Measurements from ENCODE around the gene HNRNPA1. TPM values are rescaled to one million over a fixed set of nuclear protein-coding genes. Genes with fewer than 3 reads are reported as not detected.

The HNRNPA1 gene
- total RNA-seq, 1 donor from 2014 or later: 819 TPM

- peaks cover 57% of the 10 kb centered on the region for H3K4me1 Mint-ChIP-seq (ENCODE audit: unreplicated experiment)
- no peak for DNase-seq (ENCODE audit: extremely low spot score, unreplicated experiment)
These were observed 18.1 kb upstream of the HNRNPA1 start for GRCh38 chr12:54262403-54262925.

DNA sequence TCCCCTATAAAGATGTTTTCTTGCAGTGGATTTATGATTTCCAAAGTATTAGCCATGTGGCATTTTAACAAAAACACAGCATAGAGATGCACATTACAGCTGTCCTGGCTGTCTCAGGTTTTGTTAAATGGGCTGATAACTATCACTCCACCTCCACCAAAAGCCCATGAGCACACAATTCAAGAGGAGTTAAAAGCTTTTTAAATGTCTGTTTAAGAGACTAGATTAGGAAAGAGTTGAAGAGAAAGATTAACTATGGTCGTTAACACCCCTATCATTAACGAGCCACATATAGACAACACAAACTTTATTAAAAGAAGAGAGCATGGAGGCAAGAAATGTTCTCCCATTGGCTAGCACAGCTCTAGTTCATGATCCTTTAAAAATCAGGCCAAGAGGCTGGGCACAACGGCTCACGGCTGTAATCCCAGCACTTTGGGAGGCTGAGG lies 15.1 kb upstream of the HNRNPA1 start:
- no peak for TF ChIP-seq CTCF (IDR thresholded peaks at IDR 0.05)
- peaks cover 28% of the 10 kb centered on the region for H3K4me1 Mint-ChIP-seq (ENCODE audit: unreplicated experiment)
- no peak overlapping the region for H3K4me3 Mint-ChIP-seq (ENCODE audit: unreplicated experiment)
- H3K9me3 Mint-ChIP-seq (ENCODE audit: unreplicated experiment): no peaks in the 10 kb centered on the region
- H3K36me3 Mint-ChIP-seq (ENCODE audit: unreplicated experiment): no peaks in the 10 kb centered on the region
- H3K27ac Mint-ChIP-seq (ENCODE audit: unreplicated experiment): no peak overlapping the region
- H3K27me3 Mint-ChIP-seq (ENCODE audit: unreplicated experiment): no peaks in the 10 kb centered on the region
- DNase-seq (ENCODE audit: extremely low spot score, unreplicated experiment): no peak

More at GRCh38 chr12:54262403-54262925, 18.1 kb upstream of the HNRNPA1 start:
- no peak for TF ChIP-seq CTCF (IDR thresholded peaks at IDR 0.05)
- Mint-ChIP-seq H3K9me3 (ENCODE audit: unreplicated experiment) (no peaks in the 10 kb centered on the region), H3K4me3 (ENCODE audit: unreplicated experiment) (peak overlapping the region; percentile 38), H3K27me3 (ENCODE audit: unreplicated experiment) (no peaks in the 10 kb centered on the region), H3K36me3 (ENCODE audit: unreplicated experiment) (no peaks in the 10 kb centered on the region), H3K27ac (ENCODE audit: unreplicated experiment) (peak overlapping the region; percentile 99)

DNA sequence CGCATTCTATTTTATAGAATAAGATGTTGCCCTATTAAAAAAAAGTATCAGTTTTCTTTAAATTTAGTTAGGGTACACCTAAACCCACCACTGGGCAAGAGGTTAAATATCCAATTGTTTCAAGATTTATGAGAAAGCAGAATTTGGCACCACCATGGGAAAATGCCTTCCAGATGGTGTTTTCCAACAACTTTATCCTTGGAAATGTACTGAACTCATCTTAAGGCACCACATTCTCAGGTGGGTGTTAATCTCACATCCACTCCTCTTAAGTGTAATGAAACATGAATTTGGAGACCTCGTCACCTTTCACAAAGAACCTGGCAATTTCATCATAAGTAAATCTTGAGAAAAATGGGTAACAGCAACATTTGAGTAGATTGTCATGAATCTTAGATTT lies 13.7 kb upstream of the HNRNPA1 start:
- no peak for DNase-seq (ENCODE audit: extremely low spot score, unreplicated experiment)
- peaks cover 16% of the 10 kb centered on the region for H3K4me1 Mint-ChIP-seq (ENCODE audit: unreplicated experiment)
- no peak overlapping the region for H3K4me3 Mint-ChIP-seq (ENCODE audit: unreplicated experiment)
- TF ChIP-seq CTCF (IDR thresholded peaks at IDR 0.05): no peak
- H3K27me3 Mint-ChIP-seq (ENCODE audit: unreplicated experiment): no peaks in the 10 kb centered on the region
- H3K9me3 Mint-ChIP-seq (ENCODE audit: unreplicated experiment): no peaks in the 10 kb centered on the region
- H3K27ac Mint-ChIP-seq (ENCODE audit: unreplicated experiment): no peak overlapping the region
- H3K36me3 Mint-ChIP-seq (ENCODE audit: unreplicated experiment): no peaks in the 10 kb centered on the region

DNA sequence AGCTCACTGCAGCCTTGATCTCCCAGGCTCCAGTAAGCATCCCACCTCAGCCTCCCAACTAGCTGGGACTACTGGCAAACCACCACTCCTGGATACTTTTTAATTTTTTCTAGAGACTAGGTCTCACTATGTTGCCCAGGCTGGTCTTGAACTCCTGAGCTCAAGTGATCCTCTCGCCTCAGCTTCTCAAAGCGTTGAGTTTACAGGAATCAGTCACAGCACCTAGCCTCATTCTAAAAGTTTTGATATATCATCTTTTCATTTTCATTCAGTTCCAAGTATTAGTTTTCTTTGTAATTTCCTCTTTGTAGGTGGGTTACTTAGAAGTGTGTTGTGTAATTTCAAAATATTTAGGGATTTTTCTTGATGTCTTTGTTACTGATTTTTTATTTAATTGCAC lies 10.2 kb upstream of the HNRNPA1 start:
- Mint-ChIP-seq H3K36me3 (ENCODE audit: unreplicated experiment) (peaks cover 4% of the 10 kb centered on the region), H3K27ac (ENCODE audit: unreplicated experiment) (no peak overlapping the region), H3K9me3 (ENCODE audit: unreplicated experiment) (no peaks in the 10 kb centered on the region), H3K27me3 (ENCODE audit: unreplicated experiment) (no peaks in the 10 kb centered on the region), H3K4me3 (ENCODE audit: unreplicated experiment) (no peak overlapping the region), H3K4me1 (ENCODE audit: unreplicated experiment) (peaks cover 16% of the 10 kb centered on the region)
- no peak for DNase-seq (ENCODE audit: extremely low spot score, unreplicated experiment)
- no peak for TF ChIP-seq CTCF (IDR thresholded peaks at IDR 0.05)

- Mint-ChIP-seq H3K4me1 (ENCODE audit: unreplicated experiment) (peaks cover 16% of the 10 kb centered on the region), H3K27me3 (ENCODE audit: unreplicated experiment) (no peaks in the 10 kb centered on the region), H3K36me3 (ENCODE audit: unreplicated experiment) (peaks cover 4% of the 10 kb centered on the region)
These were observed 8.3 kb upstream of the HNRNPA1 start for GRCh38 chr12:54272214-54272613.

More at GRCh38 chr12:54272214-54272613, 8.3 kb upstream of the HNRNPA1 start:
- H3K27ac Mint-ChIP-seq (ENCODE audit: unreplicated experiment): no peak overlapping the region
- H3K4me3 Mint-ChIP-seq (ENCODE audit: unreplicated experiment): no peak overlapping the region
- no peaks in the 10 kb centered on the region for H3K9me3 Mint-ChIP-seq (ENCODE audit: unreplicated experiment)
- no peak for TF ChIP-seq CTCF (IDR thresholded peaks at IDR 0.05)
- no peak for DNase-seq (ENCODE audit: extremely low spot score, unreplicated experiment)

All from osteocyte (in vitro differentiated cells).